GM19099 (cell line): ENCODE measurements around the gene SFXN5.

Experiments
- POLR2A ChIP-seq: IDR thresholded peaks from 3 replicates; pipeline ENCODE4 v1.6.1; 2011; ENCODE audit warnings: low read depth; ENCODE audit not compliant: insufficient read length; ENCODE audit errors: extremely low read depth

SFXN5 gene

GRCh38 chr2:72934683-72935610 lies 136.6 kb downstream of the SFXN5 start:
- TF ChIP-seq POLR2A = no peak

- no peak for TF ChIP-seq POLR2A
Observed at GRCh38 chr2:72933646-72934151, 137.8 kb downstream of the SFXN5 start.

GRCh38 chr2:72933207-72933606 lies 138.3 kb downstream of the SFXN5 start:
- TF ChIP-seq POLR2A = no peak

- no peak for TF ChIP-seq POLR2A
Observed at GRCh38 chr2:72932805-72933204, 138.7 kb downstream of the SFXN5 start.

- no peak for TF ChIP-seq POLR2A
Observed at GRCh38 chr2:72932045-72932740, 139.3 kb downstream of the SFXN5 start.

- TF ChIP-seq POLR2A = no peak
Observed at GRCh38 chr2:72931280-72931910, 140.1 kb downstream of the SFXN5 start.

GRCh38 chr2:72929010-72929409 lies 142.5 kb downstream of the SFXN5 start:
- no peak for TF ChIP-seq POLR2A

- no peak for TF ChIP-seq POLR2A
Observed at GRCh38 chr2:72927619-72928550, 143.6 kb downstream of the SFXN5 start.

GRCh38 chr2:72926811-72927465 lies 144.6 kb downstream of the SFXN5 start:
- TF ChIP-seq POLR2A = no peak

- TF ChIP-seq POLR2A = no peak
Observed at GRCh38 chr2:72926368-72926767, 145.1 kb downstream of the SFXN5 start.

GRCh38 chr2:72925328-72925943 lies 146.1 kb downstream of the SFXN5 start:
- no peak for TF ChIP-seq POLR2A

GRCh38 chr2:72924353-72925240 lies 146.9 kb downstream of the SFXN5 start:
- peak; percentile 24 for TF ChIP-seq POLR2A

GRCh38 chr2:72923833-72924352 lies 147.6 kb downstream of the SFXN5 start:
- no peak for TF ChIP-seq POLR2A

GRCh38 chr2:72921853-72922252 lies 149.7 kb downstream of the SFXN5 start:
- no peak for TF ChIP-seq POLR2A
